ENCODE measurements around the gene MRPL41. TPM values are rescaled to one million over a fixed set of nuclear protein-coding genes. Genes with fewer than 3 reads are reported as not detected.

Gene MRPL41
- total and polyA plus RNA-seq, 2 of the 13 experiments (the other 11 are each of a cell fraction or from before 2014, with no cell fraction given), result 20.9 to 54.0 TPM

- ChIA-PET CTCF (ENCODE audit: low intra/inter-chr PET ratio, low total read pairs) (no interaction called here), POLR2A (no interaction called here)
- intact Hi-C loops (cut with micrococcal nuclease; ENCODE audit: unreplicated experiment) (no loop called here), in situ Hi-C loops (cut with HindIII; ENCODE audit: extremely low pct_ligation_motif_present, low pct_unique_long_range_greater_than_20kb) (no loop called here)
- Histone ChIP-seq H3K9ac (ENCODE audit: insufficient read depth, low read depth, low read length) (no peak overlapping the region), H3K4me3 (replicated peaks in 1 of 3; ENCODE audit: insufficient read depth in 1 of 3, low read depth in 2 of 3, low read length in 3 of 3) (no peak overlapping the region), H3K9me3 (ENCODE audit: low read length) (no peaks in the 10 kb centered on the region), H3K4me1 (ENCODE audit: insufficient read depth, low read length) (peaks cover 12% of the 10 kb centered on the region), H3K79me2 (ENCODE audit: insufficient read depth, low read length) (no peaks in the 10 kb centered on the region), H4K20me1 (ENCODE audit: insufficient read depth, low read length) (no peaks in the 10 kb centered on the region), H3K36me3 (replicated peaks in 1 of 2; ENCODE audit: control insufficient read depth in 1 of 2, insufficient read depth in 2 of 2, low read length in 2 of 2) (no peaks in the 10 kb centered on the region), H3K27ac (ENCODE audit: extremely low read length, insufficient read depth, low read length) (no peak overlapping the region), H2AFZ (ENCODE audit: low read length) (no peak overlapping the region), H3K27me3 (ENCODE audit: control insufficient read depth in 1 of 2, insufficient read depth in 2 of 2, low read length in 2 of 2) (peaks cover 7 to 15% of the 10 kb centered on the region in 2 experiments; a peak in 2 of 5 replicates), H3K4me2 (ENCODE audit: low read depth, low read length) (no peak overlapping the region)
- BruUV-seq (replicated peaks), result no TSS peak
- DNase-seq (ENCODE audit: low spot score), result no peak
- WGBS (ENCODE audit: low lambda C conversion rate), result 43% methylated on average over 36 of the region's 36 CpGs
- no peak for ATAC-seq
- no peak for FAIRE-seq
- TF ChIP-seq ZBTB43 (CRISPR knock-in tag; conservative IDR thresholded peaks at IDR 0.05) (no peak), ZNF549 (CRISPR knock-in tag; IDR thresholded peaks at IDR 0.05) (no peak), NFKBIZ (CRISPR knock-in tag; IDR thresholded peaks at IDR 0.05) (no peak), FOXC1 (CRISPR knock-in tag; IDR thresholded peaks at IDR 0.05; ENCODE audit: borderline replicate concordance) (no peak), ZBTB40 (IDR thresholded peaks at IDR 0.05) (no peak), ZBTB40 (CRISPR knock-in tag; IDR thresholded peaks at IDR 0.05) (no peak), SOX6 (IDR thresholded peaks at IDR 0.05) (no peak), SOX6 (CRISPR knock-in tag; IDR thresholded peaks at IDR 0.05) (no peak), ZSCAN25 (CRISPR knock-in tag; IDR thresholded peaks at IDR 0.05) (no peak), ZNF580 (CRISPR knock-in tag; IDR thresholded peaks at IDR 0.05; ENCODE audit: borderline replicate concordance, low read depth) (no peak), U2AF1 (optimal IDR thresholded peaks at IDR 0.05; ENCODE audit: low read depth, low read length) (no peak), ZSCAN12 (CRISPR knock-in tag; IDR thresholded peaks at IDR 0.05) (no peak), RFX1 (IDR thresholded peaks at IDR 0.05) (no peak), ZSCAN29 (CRISPR knock-in tag; conservative IDR thresholded peaks at IDR 0.05) (no peak), ZNF260 (CRISPR knock-in tag; IDR thresholded peaks at IDR 0.05; ENCODE audit: borderline replicate concordance, low read depth) (no peak)
Observed at GRCh38 chr9:137502008-137502911, 49.4 kb upstream of the MRPL41 start.

Measured in HepG2 (cell line).